OCI-LY1 (cell line): ENCODE results near the gene UQCR11.
"Not testable (repeated sequence)": the region's sequence is repeated elsewhere in the genome, so short reads cannot be mapped to it uniquely, and the experiment has no call there.

Experiments used
- EZH2 ChIP-seq: fragments of 200-600 bp; sonication (generic), shearing (Covaris generic); IDR thresholded peaks from 2 replicates; pipeline ENCODE4 v1.8.0; 2017; ENCODE audit warnings: borderline replicate concordance, mixed run types, mild to moderate bottlenecking, antibody characterized with exemption, low read length, moderate library complexity, mixed read lengths
- TF ChIP-seq, protein P1 (sequence below): fragments of 200-600 bp; sonication (generic), shearing (Covaris generic); IDR thresholded peaks from 2 replicates; pipeline ENCODE4 v1.5.1; 2017; ENCODE audit warnings: mild to moderate bottlenecking, antibody characterized with exemption, low read length, moderate library complexity, mixed read lengths

DNA sequence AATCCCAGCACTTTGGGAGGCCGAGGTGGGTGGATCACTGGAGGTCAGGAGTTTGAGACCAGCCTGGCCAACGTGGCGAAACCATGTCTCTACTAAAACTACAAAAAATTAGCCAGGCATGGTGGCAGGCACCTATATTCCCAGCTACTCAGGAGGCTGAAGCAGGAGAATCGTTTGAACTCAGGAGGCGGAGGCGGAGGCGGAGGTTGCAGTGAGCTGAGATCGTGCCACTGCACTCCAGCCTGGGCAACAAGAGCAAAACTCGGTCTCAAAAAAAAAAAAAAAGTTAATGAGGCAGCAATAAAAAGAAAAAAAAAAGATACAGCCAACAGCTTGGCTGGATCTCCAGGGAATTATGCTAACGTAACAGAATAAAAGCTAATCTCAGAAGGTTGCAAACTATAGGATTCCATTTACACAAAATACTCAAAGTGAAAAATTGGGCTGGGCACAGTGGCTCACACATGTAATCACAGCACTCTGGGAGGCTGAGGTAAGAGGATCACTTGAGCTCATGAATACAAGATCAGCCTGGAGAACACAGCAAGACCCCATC, 35.7 kb upstream of the UQCR11 start:
- not testable (repeated sequence) for TF ChIP-seq EZH2
- TF ChIP-seq, protein P1, sequence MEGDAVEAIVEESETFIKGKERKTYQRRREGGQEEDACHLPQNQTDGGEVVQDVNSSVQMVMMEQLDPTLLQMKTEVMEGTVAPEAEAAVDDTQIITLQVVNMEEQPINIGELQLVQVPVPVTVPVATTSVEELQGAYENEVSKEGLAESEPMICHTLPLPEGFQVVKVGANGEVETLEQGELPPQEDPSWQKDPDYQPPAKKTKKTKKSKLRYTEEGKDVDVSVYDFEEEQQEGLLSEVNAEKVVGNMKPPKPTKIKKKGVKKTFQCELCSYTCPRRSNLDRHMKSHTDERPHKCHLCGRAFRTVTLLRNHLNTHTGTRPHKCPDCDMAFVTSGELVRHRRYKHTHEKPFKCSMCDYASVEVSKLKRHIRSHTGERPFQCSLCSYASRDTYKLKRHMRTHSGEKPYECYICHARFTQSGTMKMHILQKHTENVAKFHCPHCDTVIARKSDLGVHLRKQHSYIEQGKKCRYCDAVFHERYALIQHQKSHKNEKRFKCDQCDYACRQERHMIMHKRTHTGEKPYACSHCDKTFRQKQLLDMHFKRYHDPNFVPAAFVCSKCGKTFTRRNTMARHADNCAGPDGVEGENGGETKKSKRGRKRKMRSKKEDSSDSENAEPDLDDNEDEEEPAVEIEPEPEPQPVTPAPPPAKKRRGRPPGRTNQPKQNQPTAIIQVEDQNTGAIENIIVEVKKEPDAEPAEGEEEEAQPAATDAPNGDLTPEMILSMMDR: not testable (repeated sequence)
